Panc1 (cell line): ENCODE measurements around the gene TMEM205. TPM values are rescaled to one million over a fixed set of nuclear protein-coding genes. Genes with fewer than 3 reads are reported as not detected.
"Not testable (repeated sequence)": the region's sequence is repeated elsewhere in the genome, so short reads cannot be mapped to it uniquely, and the experiment has no call there.

Source experiments
- ATAC-seq: fragments of 200-7000 bp; cut with Tn5 transposase; 2 replicates; pipeline ENCODE4 v1.9.1; 2020; ENCODE audit warnings: mild to moderate bottlenecking, moderate library complexity
- BruUV-seq: library from RNA; stranded (reverse); fragments of 400-500 nt; replicated peaks from 2 replicates; lab custom pipeline; 2021; lab: Mats Ljungman, UMichigan
- CTCF ChIA-PET: fragments of 300-600 bp; sonication (Branson Sonifier 250); formaldehyde crosslinking; loops from one replicate; lab custom pipeline; 2022; ENCODE audit warnings: antibody characterized with exemption; lab: Charles Lee
- POLR2A ChIA-PET: fragments of 300-600 bp; sonication (Branson Sonifier 250); formaldehyde crosslinking; loops from one replicate; lab custom pipeline; 2022; ENCODE audit warnings: antibody characterized with exemption; lab: Charles Lee
- DNase-seq: peaks from one replicate; pipeline ENCODE4 v3.0.0-alpha.2; 2010; ENCODE audit warnings: low read depth, low spot score
- H3K27ac ChIP-seq: 2 replicates; pipeline ENCODE4 v1.5.1; 2011; ENCODE audit warnings: mild to moderate bottlenecking, low read length, inconsistent platforms
- H3K27me3 ChIP-seq: fragments of 200-500 bp; sonication (Bioruptor generic); 2 replicates; pipeline ENCODE4 v1.6.0; 2014; ENCODE audit warnings: low read length, inconsistent platforms; ENCODE audit not compliant: control insufficient read depth, insufficient read depth
- H3K36me3 ChIP-seq: fragments of 200-500 bp; sonication (Bioruptor generic); 2 replicates; pipeline ENCODE4 v1.5.1; 2014; ENCODE audit warnings: inconsistent platforms, mild to moderate bottlenecking, low read length, moderate library complexity; ENCODE audit not compliant: control insufficient read depth, insufficient read depth
- H3K4me1 ChIP-seq: 2 replicates; pipeline ENCODE4 v1.5.1; 2011; ENCODE audit warnings: inconsistent platforms, mild to moderate bottlenecking, low read length, moderate library complexity; ENCODE audit not compliant: control insufficient read depth, insufficient read depth
- H3K4me3 ChIP-seq, 2 experiments: 2 replicates each; pipeline ENCODE4 v1.5.1; 2011 to 2012; ENCODE audit warnings: low read depth in 2 of 2, low read length in 2 of 2, mild to moderate bottlenecking in 2 of 2, inconsistent platforms in 1 of 2, moderate library complexity in 1 of 2
- H3K9me3 ChIP-seq: fragments of 200-500 bp; sonication (Bioruptor generic); 2 replicates; pipeline ENCODE4 v1.5.1; 2014; ENCODE audit warnings: low read depth, mild to moderate bottlenecking, inconsistent platforms, low read length, moderate library complexity; ENCODE audit not compliant: control insufficient read depth, insufficient read depth
- CTCF ChIP-seq: fragments of 450-650 bp; IDR thresholded peaks from 2 replicates; pipeline ENCODE4 v1.5.1; 2017; ENCODE audit warnings: mild to moderate bottlenecking
- POLR2AphosphoS5 ChIP-seq: IDR thresholded peaks from 2 replicates; pipeline ENCODE4 v1.6.1; 2012; ENCODE audit warnings: mild to moderate bottlenecking, low read depth, low read length, moderate library complexity
- REST ChIP-seq, 2 experiments: IDR thresholded peaks; 2 replicates each; pipeline ENCODE4 v1.6.1; 2011 to 2012; ENCODE audit warnings: low read depth in 2 of 2, control low read depth in 1 of 2, low read length in 1 of 2, mild to moderate bottlenecking in 1 of 2, moderate library complexity in 1 of 2; ENCODE audit not compliant: insufficient read depth in 1 of 2
- SIN3A ChIP-seq: IDR thresholded peaks from 2 replicates; pipeline ENCODE4 v1.6.1; 2012; ENCODE audit warnings: low read depth, mild to moderate bottlenecking, low read length, moderate library complexity, borderline replicate concordance; ENCODE audit not compliant: insufficient read depth
- TCF7L2 ChIP-seq: IDR thresholded peaks from 2 replicates; pipeline ENCODE4 v1.6.1; 2011; ENCODE audit warnings: mild to moderate bottlenecking, low read depth, low read length, inconsistent platforms
- in situ Hi-C: cut with HindIII; loops from 2 replicates; pipeline ENCODE4 v1.10.0; 2016; ENCODE audit warnings: low sequenced_read_pairs, low pct_unique_long_range_greater_than_20kb
- intact Hi-C: fragments of 100-400 bp; cut with micrococcal nuclease; formaldehyde crosslinking; loops from one replicate; pipeline ENCODE4 v1.10.0; 2022; ENCODE audit not compliant: unreplicated experiment
- total RNA-seq: library from RNA; stranded (reverse); gene quantifications from one replicate; pipeline ENCODE4 v1.2.1, GENCODE V29; 2021; ENCODE audit not compliant: unreplicated experiment

The TMEM205 gene
- total RNA-seq, 1 experiment from 2014 or later = 133 TPM

- H3K27me3 ChIP-seq = no peaks in the 10 kb centered on the region
- TF ChIP-seq SIN3A (no peak), REST (IDR thresholded peaks at IDR 0.05; ENCODE audit: insufficient read depth in 1 of 2, low read depth in 2 of 2, low read length in 1 of 2) (no peak), POLR2AphosphoS5 (no peak), CTCF (no peak), TCF7L2 (no peak)
- in situ Hi-C loops (no loop called here), intact Hi-C loops (no loop called here)
- DNase-seq (no peak), ATAC-seq (no peak)
- H3K4me3 ChIP-seq = peak overlapping the region; percentile 55 to 73
- POLR2A ChIA-PET = no interaction called here
- no peaks in the 10 kb centered on the region for H3K9me3 ChIP-seq
- H3K36me3 ChIP-seq = no peaks in the 10 kb centered on the region
- CTCF ChIA-PET = no interaction called here
- BruUV-seq = TSS peak; percentile 86
- peak overlapping the region; percentile 78 for H3K27ac ChIP-seq
- H3K4me1 ChIP-seq = no peaks in the 10 kb centered on the region; the same call in 1 of the 2 replicates
These were observed 10.0 kb upstream of the TMEM205 start for GRCh38 chr19:11356074-11356397.

GRCh38 chr19:11355160-11356073 is 9.3 kb upstream of the TMEM205 start, which contains the start of gene PLPPR2:
Gene PLPPR2 (plus strand): TSS chr19:11355432. CDS start chr19:11357674, 2,242 bp downstream.
- CTCF ChIA-PET = no interaction called here
- no peaks in the 10 kb centered on the region for H3K9me3 ChIP-seq
- no peaks in the 10 kb centered on the region for H3K27me3 ChIP-seq

GRCh38 chr19:11354102-11354501 is 8.0 kb upstream of the TMEM205 start:
- H3K4me1 ChIP-seq, intact Hi-C loops, CTCF ChIA-PET, H3K4me3 ChIP-seq, H3K27ac ChIP-seq, in situ Hi-C loops, H3K9me3 ChIP-seq, H3K27me3 ChIP-seq, H3K36me3 ChIP-seq, BruUV-seq, DNase-seq, POLR2A ChIA-PET, ATAC-seq: not testable (repeated sequence)

More at GRCh38 chr19:11355160-11356073, 9.3 kb upstream of the TMEM205 start, which contains the start of gene PLPPR2:
- no peaks in the 10 kb centered on the region; the same call in 1 of the 2 replicates for H3K4me1 ChIP-seq
- H3K27ac ChIP-seq = peak within 1 kb of the TSS; percentile 78
- no TSS peak for BruUV-seq
- H3K36me3 ChIP-seq = no peaks in the 10 kb centered on the region
- POLR2A ChIA-PET = no interaction called here
- ATAC-seq (peak; percentile 94), DNase-seq (no peak)
- TF ChIP-seq POLR2AphosphoS5 (peak; percentile 69), REST (IDR thresholded peaks at IDR 0.05; ENCODE audit: insufficient read depth in 1 of 2, low read depth in 2 of 2, low read length in 1 of 2) (no peak)
- intact Hi-C loops (no loop called here), in situ Hi-C loops (no loop called here)
- peak within 1 kb of the TSS; percentile 55 to 73 for H3K4me3 ChIP-seq
